D721Med (cell line): ENCODE data around the gene CDKN1B.
A peak's percentile ranks its signal among the peaks of the same experiment; 100 is the strongest.

Source experiments
- DNase-seq: peaks from one replicate; pipeline ENCODE4 v3.0.0; 2011; ENCODE audit warnings: low spot score; ENCODE audit not compliant: insufficient read length
- FAIRE-seq: peaks from 2 replicates; lab custom pipeline; 2011; peaks lifted over from hg19 to GRCh38; lab: Jason Lieb, UNC
- CTCF ChIP-seq: IDR thresholded peaks from 2 replicates; pipeline ENCODE4 v1.5.1; 2012; ENCODE audit warnings: mild to moderate bottlenecking, control low read depth; ENCODE audit not compliant: insufficient read depth; ENCODE audit errors: missing control alignments

The CDKN1B gene

GRCh38 chr12:12716793-12717585, at the start of gene CDKN1B:
Gene CDKN1B (plus strand): TSS chr12:12717368. CDS start chr12:12717840, 472 bp downstream.
- DNase-seq (peak; percentile 67), FAIRE-seq (no peak)
- no peak for TF ChIP-seq CTCF

- no peak for TF ChIP-seq CTCF
- FAIRE-seq (no peak), DNase-seq (no peak)
Observed at GRCh38 chr12:12668005-12668404, 49.2 kb upstream of the CDKN1B start.

- FAIRE-seq: no peak
- DNase-seq: no peak
- no peak for TF ChIP-seq CTCF
Observed at GRCh38 chr12:12669020-12669419, 48.1 kb upstream of the CDKN1B start.

- FAIRE-seq: no peak
- TF ChIP-seq CTCF: no peak
- no peak for DNase-seq
Observed at GRCh38 chr12:12671850-12672660, 45.1 kb upstream of the CDKN1B start.

GRCh38 chr12:12673296-12673695, 43.9 kb upstream of the CDKN1B start:
- no peak for DNase-seq
- TF ChIP-seq CTCF: no peak
- no peak for FAIRE-seq

- DNase-seq (no peak), FAIRE-seq (no peak)
- TF ChIP-seq CTCF: no peak
Observed at GRCh38 chr12:12676605-12677004, 40.6 kb upstream of the CDKN1B start.
